CD1c-positive myeloid dendritic cell (primary cell): ENCODE data around the gene CYP1B1.
"Not testable (repeated sequence)": the region's sequence is repeated elsewhere in the genome, so short reads cannot be mapped to it uniquely, and the experiment has no call there.

Experiments used
- DNase-seq: peaks from one replicate; pipeline ENCODE4 v3.0.0-alpha.2; 2016; ENCODE audit errors: extremely low spot score

The CYP1B1 gene

GRCh38 chr2:38075507-38076151 lies at the start of gene CYP1B1:
CYP1B1 (minus strand) TSS chr2:38076151; CDS start chr2:38075388, 763 bp downstream.
- DNase-seq = no peak

- no peak for DNase-seq
These were observed 49.1 kb upstream of the CYP1B1 start for GRCh38 chr2:38125007-38125406.

- DNase-seq = peak; percentile 64
These were observed 48.0 kb upstream of the CYP1B1 start for GRCh38 chr2:38123911-38124310.

- no peak for DNase-seq
These were observed 46.4 kb upstream of the CYP1B1 start for GRCh38 chr2:38122344-38122743.

- DNase-seq = peak; percentile 16
These were observed 45.5 kb upstream of the CYP1B1 start for GRCh38 chr2:38121481-38121880.

- DNase-seq = no peak
These were observed 44.9 kb upstream of the CYP1B1 start for GRCh38 chr2:38120829-38121228.

GRCh38 chr2:38120264-38120592 lies 44.3 kb upstream of the CYP1B1 start:
- no peak for DNase-seq

- peak; percentile 67 for DNase-seq
These were observed 40.8 kb upstream of the CYP1B1 start for GRCh38 chr2:38116762-38117161.

GRCh38 chr2:38115216-38116032 lies 39.5 kb upstream of the CYP1B1 start:
- peak; percentile 84 for DNase-seq

GRCh38 chr2:38113981-38114708 lies 38.2 kb upstream of the CYP1B1 start:
- DNase-seq = peak; percentile 84

- peak; percentile 71 for DNase-seq
These were observed 37.1 kb upstream of the CYP1B1 start for GRCh38 chr2:38113051-38113450.

GRCh38 chr2:38111350-38111749 lies 35.4 kb upstream of the CYP1B1 start:
- DNase-seq = not testable (repeated sequence)

- no peak for DNase-seq
These were observed 33.8 kb upstream of the CYP1B1 start for GRCh38 chr2:38109732-38110181.

- no peak for DNase-seq
These were observed 33.2 kb upstream of the CYP1B1 start for GRCh38 chr2:38108907-38109731.

- no peak for DNase-seq
These were observed 31.9 kb upstream of the CYP1B1 start for GRCh38 chr2:38107738-38108410.

- peak; percentile 71 for DNase-seq
These were observed 30.6 kb upstream of the CYP1B1 start for GRCh38 chr2:38106405-38107094.

GRCh38 chr2:38105922-38106321 lies 30.0 kb upstream of the CYP1B1 start:
- DNase-seq = no peak

- no peak for DNase-seq
These were observed 28.6 kb upstream of the CYP1B1 start for GRCh38 chr2:38104598-38104997.

GRCh38 chr2:38100328-38100727 lies 24.4 kb upstream of the CYP1B1 start:
- no peak for DNase-seq
